Measurements from ENCODE around the gene NELFB.

The NELFB gene

DNA sequence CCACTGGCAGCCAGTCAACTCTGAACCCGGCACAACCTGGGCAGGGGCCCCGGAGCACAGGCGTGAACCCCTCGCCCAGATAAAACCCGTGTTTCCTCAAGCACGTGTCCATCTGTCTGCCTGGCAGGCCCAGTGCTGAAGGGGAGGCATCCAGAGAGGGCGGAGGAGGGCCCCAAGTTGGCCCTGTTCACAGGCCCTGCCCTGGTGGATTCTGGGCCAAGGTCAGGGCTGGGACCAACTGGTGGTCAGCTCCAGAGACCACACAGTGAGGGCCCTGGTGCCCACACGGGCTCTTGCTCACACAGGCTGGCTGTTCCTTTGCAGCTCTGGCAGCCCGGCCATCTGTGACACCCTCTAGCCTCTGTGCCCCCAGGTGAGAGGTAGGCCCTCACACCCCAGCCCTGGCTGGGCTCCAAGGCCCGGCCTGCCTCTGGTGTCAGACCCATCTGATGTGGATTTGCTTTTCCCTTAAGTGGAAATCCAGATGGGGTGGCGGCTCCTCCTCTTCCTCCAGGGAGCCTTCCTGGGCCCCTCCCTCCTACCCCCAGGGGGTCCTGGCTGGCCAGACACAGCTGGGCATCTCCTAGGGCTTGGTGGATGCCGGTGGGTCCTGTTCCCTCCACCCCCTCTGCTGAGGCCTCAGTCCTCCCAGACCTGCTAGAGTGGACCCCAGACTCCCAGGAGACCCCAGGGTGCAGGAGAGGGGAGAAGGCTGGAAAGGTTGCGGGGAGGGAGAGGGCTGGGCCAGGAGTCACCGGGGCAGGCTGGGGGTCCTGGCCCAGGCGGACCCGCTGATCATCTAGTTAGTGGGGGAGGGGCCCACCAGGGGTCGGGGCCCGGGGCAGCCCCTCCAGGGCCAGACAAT lies 4.6 kb upstream of the NELFB start:
- Histone ChIP-seq H3K27me3 (no peaks in the 10 kb centered on the region), H3K27ac (no peak overlapping the region), H3K4me3 (ENCODE audit: low read depth in 1 of 2, low read length in 1 of 2) (no peak overlapping the region), H3K4me1 (ENCODE audit: control insufficient read depth in 1 of 2, insufficient read depth in 1 of 2, low read depth in 1 of 2, low read length in 1 of 2) (peaks cover 9 to 13% of the 10 kb centered on the region in 2 experiments), H3K36me3 (no peaks in the 10 kb centered on the region), H3K9me3 (no peaks in the 10 kb centered on the region)
- TF ChIP-seq, protein P1, sequence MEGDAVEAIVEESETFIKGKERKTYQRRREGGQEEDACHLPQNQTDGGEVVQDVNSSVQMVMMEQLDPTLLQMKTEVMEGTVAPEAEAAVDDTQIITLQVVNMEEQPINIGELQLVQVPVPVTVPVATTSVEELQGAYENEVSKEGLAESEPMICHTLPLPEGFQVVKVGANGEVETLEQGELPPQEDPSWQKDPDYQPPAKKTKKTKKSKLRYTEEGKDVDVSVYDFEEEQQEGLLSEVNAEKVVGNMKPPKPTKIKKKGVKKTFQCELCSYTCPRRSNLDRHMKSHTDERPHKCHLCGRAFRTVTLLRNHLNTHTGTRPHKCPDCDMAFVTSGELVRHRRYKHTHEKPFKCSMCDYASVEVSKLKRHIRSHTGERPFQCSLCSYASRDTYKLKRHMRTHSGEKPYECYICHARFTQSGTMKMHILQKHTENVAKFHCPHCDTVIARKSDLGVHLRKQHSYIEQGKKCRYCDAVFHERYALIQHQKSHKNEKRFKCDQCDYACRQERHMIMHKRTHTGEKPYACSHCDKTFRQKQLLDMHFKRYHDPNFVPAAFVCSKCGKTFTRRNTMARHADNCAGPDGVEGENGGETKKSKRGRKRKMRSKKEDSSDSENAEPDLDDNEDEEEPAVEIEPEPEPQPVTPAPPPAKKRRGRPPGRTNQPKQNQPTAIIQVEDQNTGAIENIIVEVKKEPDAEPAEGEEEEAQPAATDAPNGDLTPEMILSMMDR (IDR thresholded peaks at IDR 0.05), result no peak

DNA sequence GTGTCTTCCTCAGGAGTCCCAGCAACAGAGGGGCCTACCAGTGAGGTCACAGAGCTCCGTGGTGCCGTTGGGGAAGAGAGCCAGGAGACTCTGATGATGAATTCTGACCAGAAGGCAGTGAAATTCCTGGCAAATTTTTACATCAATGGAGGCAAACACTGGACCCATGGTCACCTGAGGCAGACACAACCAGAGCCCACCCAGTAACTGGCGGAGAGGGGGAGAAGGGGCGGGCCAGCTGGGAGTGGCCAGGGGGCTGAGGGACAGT lies 4.0 kb upstream of the NELFB start, which contains the start of gene STPG3:
TSS of gene STPG3 (plus strand) at position 93 of the 268 bp plus-strand sequence. CDS start at position 94, 1 bp downstream.
- TF ChIP-seq, protein P1 (IDR thresholded peaks at IDR 0.05), result no peak
- Histone ChIP-seq H3K9me3 (no peaks in the 10 kb centered on the region), H3K4me1 (ENCODE audit: control insufficient read depth in 1 of 2, insufficient read depth in 1 of 2, low read depth in 1 of 2, low read length in 1 of 2) (peaks cover 14 to 19% of the 10 kb centered on the region in 2 experiments), H3K4me3 (ENCODE audit: low read depth in 1 of 2, low read length in 1 of 2) (no peak within 1 kb of the TSS), H3K36me3 (no peaks in the 10 kb centered on the region), H3K27me3 (no peaks in the 10 kb centered on the region), H3K27ac (no peak within 1 kb of the TSS)

DNA sequence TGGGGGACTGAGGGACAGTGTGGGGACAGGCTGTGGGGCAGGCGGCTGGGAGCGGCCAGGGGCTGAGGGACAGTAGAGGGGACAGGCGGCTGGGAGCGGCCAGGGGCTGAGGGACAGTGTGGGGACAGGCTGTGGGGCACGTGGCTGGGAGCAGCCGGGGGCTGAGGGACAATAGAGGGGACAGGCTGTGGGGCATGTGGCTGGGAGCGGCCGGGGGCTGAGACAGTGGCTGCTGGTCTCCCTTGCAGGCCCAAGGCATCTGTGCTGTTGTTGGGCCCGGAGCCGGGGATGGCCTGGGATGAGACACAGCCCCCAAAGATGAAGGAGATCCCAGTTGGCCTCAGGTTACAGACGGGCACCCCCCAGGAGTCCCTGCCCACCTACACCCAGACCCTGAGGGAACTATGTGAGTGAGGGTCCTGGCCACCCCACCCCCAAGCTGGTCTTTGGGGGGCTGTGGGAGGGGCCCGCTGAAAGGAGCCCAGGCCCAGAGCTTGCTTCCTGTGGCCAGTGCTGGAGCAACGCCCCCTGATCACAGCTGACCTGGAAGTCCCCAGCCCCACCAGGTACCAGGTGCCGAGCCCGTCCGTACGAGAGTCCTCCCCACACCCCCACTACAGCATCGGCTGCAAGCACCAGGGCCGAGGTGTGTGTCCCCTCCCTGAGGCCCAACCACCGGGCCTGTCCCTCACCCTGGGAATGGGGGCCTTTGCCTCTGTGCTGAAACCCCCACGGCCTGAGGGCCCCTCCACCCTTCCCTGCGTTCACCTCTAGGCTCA lies 3.4 kb upstream of the NELFB start:
- peaks cover 20 to 24% of the 10 kb centered on the region in 2 experiments for H3K4me1 ChIP-seq (ENCODE audit: control insufficient read depth in 1 of 2, insufficient read depth in 1 of 2, low read depth in 1 of 2, low read length in 1 of 2)
- no peak overlapping the region for H3K4me3 ChIP-seq (ENCODE audit: low read depth in 1 of 2, low read length in 1 of 2)

DNA sequence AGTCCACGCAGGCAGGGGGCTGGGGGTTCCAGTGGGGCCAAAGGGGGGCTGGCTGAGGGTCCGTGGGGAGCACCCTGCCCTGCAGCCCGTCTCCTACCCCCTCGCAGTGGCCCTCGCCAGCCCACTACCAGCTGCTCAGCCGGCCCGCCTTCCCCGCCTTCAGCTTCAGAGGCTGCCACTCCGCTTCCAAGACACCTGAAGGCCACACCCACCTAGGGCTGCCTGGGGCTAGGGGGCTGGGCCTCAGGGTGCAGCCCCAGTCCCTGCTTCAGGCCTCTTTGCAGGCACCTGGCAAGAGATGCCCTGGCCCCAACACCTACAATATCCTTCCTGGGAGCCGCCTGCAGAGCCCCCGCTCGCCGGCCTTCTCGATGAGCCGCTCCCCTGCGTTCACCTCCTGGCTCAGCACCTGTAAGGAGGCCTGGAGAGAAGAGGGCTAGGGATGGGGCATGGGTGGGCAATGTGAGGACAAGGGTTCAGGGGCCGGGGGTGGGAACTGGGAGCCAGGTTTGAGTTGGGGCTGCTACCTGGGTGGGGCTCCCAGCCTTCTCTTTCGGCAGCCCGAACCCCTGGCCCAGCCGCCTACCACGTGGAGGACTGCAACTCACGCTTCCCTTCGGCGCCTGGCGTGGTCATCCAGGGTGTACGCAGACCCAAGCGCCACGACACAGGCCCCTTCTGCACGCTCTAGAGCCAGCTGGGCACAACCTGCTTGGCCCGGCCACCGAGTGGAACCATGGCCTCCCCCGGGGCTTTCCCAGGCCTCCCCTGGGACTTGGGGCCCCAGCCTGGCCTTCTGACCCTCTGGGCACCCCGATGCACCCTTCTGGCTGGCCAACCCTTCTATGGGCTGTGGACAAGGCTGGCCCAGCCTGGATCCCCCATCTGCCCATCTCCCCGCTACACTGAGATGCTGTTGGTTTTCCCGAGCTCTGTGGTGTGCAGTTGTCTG lies 2.3 kb upstream of the NELFB start:
- TF ChIP-seq, protein P1 (IDR thresholded peaks at IDR 0.05), result no peak
- no peak overlapping the region for H3K4me3 ChIP-seq (ENCODE audit: low read depth in 1 of 2, low read length in 1 of 2)
- peaks cover 10% of the 10 kb centered on the region for H3K36me3 ChIP-seq
- H3K27ac ChIP-seq, result no peak overlapping the region
- no peaks in the 10 kb centered on the region for H3K27me3 ChIP-seq
- H3K9me3 ChIP-seq, result no peaks in the 10 kb centered on the region
- peaks cover 24 to 27% of the 10 kb centered on the region in 2 experiments for H3K4me1 ChIP-seq (ENCODE audit: control insufficient read depth in 1 of 2, insufficient read depth in 1 of 2, low read depth in 1 of 2, low read length in 1 of 2)

More for the DNA sequence above, 3.4 kb upstream of the NELFB start:
- Histone ChIP-seq H3K27ac (no peak overlapping the region), H3K9me3 (no peaks in the 10 kb centered on the region), H3K27me3 (no peaks in the 10 kb centered on the region), H3K36me3 (peaks cover 5% of the 10 kb centered on the region)
- TF ChIP-seq, protein P1 (IDR thresholded peaks at IDR 0.05), result no peak
